Stimulated activated naive CD4-positive, alpha-beta T cell (primary cell): ENCODE data around the gene TUBD1.

Experiments
- DNase-seq, 6 experiments: peaks; one replicate each; lab custom pipeline; 2025; lab: John Stamatoyannopoulos, UW

Gene TUBD1

GRCh38 chr17:59826706-59827453 is 65.9 kb downstream of the TUBD1 start:
- no peak for DNase-seq

GRCh38 chr17:59825533-59826322 is 67.0 kb downstream of the TUBD1 start:
- no peak for DNase-seq

DNA sequence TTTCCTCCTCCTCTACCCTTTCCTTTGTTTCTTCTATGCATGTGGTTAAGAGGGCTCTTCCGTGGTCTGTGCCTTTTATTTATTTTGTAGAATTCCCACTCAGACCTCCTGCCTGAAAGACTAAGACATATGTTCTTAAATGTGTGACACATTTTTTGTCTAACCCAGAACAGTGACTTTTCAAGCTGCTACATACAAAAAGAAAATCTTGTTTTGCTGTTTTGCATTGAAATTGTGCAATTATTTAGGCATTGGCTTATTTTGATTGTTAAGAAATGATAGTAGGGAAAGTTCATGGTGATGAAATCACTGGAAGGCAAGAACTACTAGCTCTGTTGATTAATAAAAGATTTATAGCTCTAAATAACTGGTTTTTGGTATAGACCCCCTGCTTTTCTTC is 76.8 kb downstream of the TUBD1 start:
- DNase-seq, result no peak

DNA sequence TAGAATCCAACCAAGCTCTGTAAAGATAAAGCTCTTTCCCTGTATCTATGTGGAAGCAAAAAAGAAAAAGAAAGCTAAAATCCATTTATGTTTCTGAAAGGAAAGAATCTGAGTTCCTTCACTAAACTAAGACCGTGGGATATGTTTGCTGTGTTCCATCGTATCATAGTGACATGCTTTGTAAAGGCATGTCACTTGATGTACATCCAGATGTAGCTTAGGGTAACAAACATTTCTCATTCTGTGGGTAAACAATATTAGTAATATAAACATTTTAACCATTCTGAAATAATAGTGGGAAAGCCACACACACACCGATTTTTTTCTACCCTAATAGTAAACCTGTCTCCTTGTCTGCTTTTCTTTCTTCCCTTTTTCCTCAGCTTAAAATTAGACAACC is 78.1 kb downstream of the TUBD1 start:
- DNase-seq, result no peak

DNA sequence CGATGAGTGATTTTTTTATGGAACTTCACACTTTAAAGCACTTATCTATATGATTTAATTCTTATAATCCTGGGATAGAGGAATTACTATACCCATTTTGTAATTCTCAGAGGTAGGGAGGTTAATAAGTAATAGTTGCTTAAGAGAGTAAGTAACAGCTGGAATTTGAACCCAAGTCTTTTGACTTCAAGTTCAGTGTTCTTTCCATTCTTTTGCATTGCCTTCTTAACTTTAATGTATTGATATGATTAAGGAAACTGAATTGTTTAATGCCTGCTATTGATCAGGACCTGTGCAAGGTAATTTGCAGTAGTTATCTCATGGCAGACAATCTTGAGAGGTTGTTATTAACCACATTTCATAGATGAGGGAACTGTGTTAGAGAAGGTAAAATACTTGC is 78.5 kb downstream of the TUBD1 start:
- no peak for DNase-seq

DNA sequence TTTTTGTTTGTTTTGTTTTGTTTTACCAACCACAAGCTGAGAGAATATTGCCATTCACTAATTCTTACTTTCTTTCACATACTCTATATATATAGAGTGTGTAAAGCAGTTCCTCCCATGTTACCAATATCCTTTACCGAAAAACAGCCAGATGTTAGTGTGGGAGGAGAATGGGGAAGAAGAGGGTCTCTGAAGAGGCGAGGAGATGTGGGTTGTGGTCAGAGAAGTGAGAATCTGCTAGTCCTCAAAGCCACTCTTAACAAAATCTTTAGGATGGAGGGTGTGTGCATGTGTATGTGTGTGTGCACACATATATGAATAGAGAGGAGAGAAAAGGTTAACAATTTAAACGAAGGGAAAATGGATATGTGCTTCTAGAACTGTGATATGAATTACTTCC is 80.6 kb downstream of the TUBD1 start:
- no peak for DNase-seq

GRCh38 chr17:59811209-59811608 is 81.5 kb downstream of the TUBD1 start:
- no peak for DNase-seq

- no peak for DNase-seq
These were observed 81.9 kb downstream of the TUBD1 start for GRCh38 chr17:59810894-59811153.
